ENCODE measurements around the gene CYP2W1. TPM values are rescaled to one million over a fixed set of nuclear protein-coding genes. Genes with fewer than 3 reads are reported as not detected.

CYP2W1 gene
- total RNA-seq, 1 donor from 2014 or later, result not detected

- peaks cover 15% of the 10 kb centered on the region for H3K27me3 Mint-ChIP-seq (ENCODE audit: unreplicated experiment)
- peaks cover 3% of the 10 kb centered on the region for H3K4me1 Mint-ChIP-seq (ENCODE audit: unreplicated experiment)
- no peak for TF ChIP-seq CTCF (IDR thresholded peaks at IDR 0.05; ENCODE audit: unreplicated experiment)
- peaks cover 8% of the 10 kb centered on the region for H3K36me3 Mint-ChIP-seq (ENCODE audit: low read depth, unreplicated experiment)
- H3K27ac Mint-ChIP-seq (ENCODE audit: unreplicated experiment), result no peak overlapping the region
- H3K9me3 Mint-ChIP-seq (ENCODE audit: unreplicated experiment), result no peaks in the 10 kb centered on the region
- no peak overlapping the region for H3K4me3 Mint-ChIP-seq (ENCODE audit: unreplicated experiment)
- no peak for DNase-seq (ENCODE audit: low spot score)
Observed at GRCh38 chr7:961546-962400, 21.2 kb upstream of the CYP2W1 start.

- Mint-ChIP-seq H3K4me1 (ENCODE audit: unreplicated experiment) (peaks cover 3% of the 10 kb centered on the region), H3K4me3 (ENCODE audit: unreplicated experiment) (no peak overlapping the region), H3K9me3 (ENCODE audit: unreplicated experiment) (no peaks in the 10 kb centered on the region), H3K27me3 (ENCODE audit: unreplicated experiment) (peaks cover 12% of the 10 kb centered on the region), H3K27ac (ENCODE audit: unreplicated experiment) (no peak overlapping the region), H3K36me3 (ENCODE audit: low read depth, unreplicated experiment) (peaks cover 13% of the 10 kb centered on the region)
- TF ChIP-seq CTCF (IDR thresholded peaks at IDR 0.05; ENCODE audit: unreplicated experiment), result no peak
- DNase-seq (ENCODE audit: low spot score), result no peak
Observed at GRCh38 chr7:962401-963081, 20.4 kb upstream of the CYP2W1 start.

- DNase-seq (ENCODE audit: low spot score), result no peak
- TF ChIP-seq CTCF (IDR thresholded peaks at IDR 0.05; ENCODE audit: unreplicated experiment), result no peak
- Mint-ChIP-seq H3K27ac (ENCODE audit: unreplicated experiment) (no peak overlapping the region), H3K4me3 (ENCODE audit: unreplicated experiment) (no peak overlapping the region), H3K9me3 (ENCODE audit: unreplicated experiment) (no peaks in the 10 kb centered on the region), H3K4me1 (ENCODE audit: unreplicated experiment) (peaks cover 3% of the 10 kb centered on the region), H3K27me3 (ENCODE audit: unreplicated experiment) (peaks cover 12% of the 10 kb centered on the region), H3K36me3 (ENCODE audit: low read depth, unreplicated experiment) (peaks cover 18% of the 10 kb centered on the region)
Observed at GRCh38 chr7:963236-964078, 19.5 kb upstream of the CYP2W1 start.

- H3K4me1 Mint-ChIP-seq (ENCODE audit: unreplicated experiment), result peaks cover 3% of the 10 kb centered on the region
- no peaks in the 10 kb centered on the region for H3K9me3 Mint-ChIP-seq (ENCODE audit: unreplicated experiment)
- no peak overlapping the region for H3K4me3 Mint-ChIP-seq (ENCODE audit: unreplicated experiment)
- H3K36me3 Mint-ChIP-seq (ENCODE audit: low read depth, unreplicated experiment), result peaks cover 18% of the 10 kb centered on the region
- TF ChIP-seq CTCF (IDR thresholded peaks at IDR 0.05; ENCODE audit: unreplicated experiment), result no peak
- no peak overlapping the region for H3K27ac Mint-ChIP-seq (ENCODE audit: unreplicated experiment)
- DNase-seq (ENCODE audit: low spot score), result no peak
- H3K27me3 Mint-ChIP-seq (ENCODE audit: unreplicated experiment), result peaks cover 10% of the 10 kb centered on the region
Observed at GRCh38 chr7:964401-965231, 18.4 kb upstream of the CYP2W1 start.

All from endothelial cell (in vitro differentiated cells).